HG03103 (cell line): ENCODE data around the gene PDGFD.

Experiments
- ATAC-seq: cut with Tn5 transposase; IDR thresholded peaks from one replicate; pipeline ENCODE4 v1.9.1; 2021; ENCODE audit warnings: low read depth; ENCODE audit not compliant: unreplicated experiment

The PDGFD gene

GRCh38 chr11:103928802-103929161 is 235.2 kb downstream of the PDGFD start:
- ATAC-seq, result no peak

DNA sequence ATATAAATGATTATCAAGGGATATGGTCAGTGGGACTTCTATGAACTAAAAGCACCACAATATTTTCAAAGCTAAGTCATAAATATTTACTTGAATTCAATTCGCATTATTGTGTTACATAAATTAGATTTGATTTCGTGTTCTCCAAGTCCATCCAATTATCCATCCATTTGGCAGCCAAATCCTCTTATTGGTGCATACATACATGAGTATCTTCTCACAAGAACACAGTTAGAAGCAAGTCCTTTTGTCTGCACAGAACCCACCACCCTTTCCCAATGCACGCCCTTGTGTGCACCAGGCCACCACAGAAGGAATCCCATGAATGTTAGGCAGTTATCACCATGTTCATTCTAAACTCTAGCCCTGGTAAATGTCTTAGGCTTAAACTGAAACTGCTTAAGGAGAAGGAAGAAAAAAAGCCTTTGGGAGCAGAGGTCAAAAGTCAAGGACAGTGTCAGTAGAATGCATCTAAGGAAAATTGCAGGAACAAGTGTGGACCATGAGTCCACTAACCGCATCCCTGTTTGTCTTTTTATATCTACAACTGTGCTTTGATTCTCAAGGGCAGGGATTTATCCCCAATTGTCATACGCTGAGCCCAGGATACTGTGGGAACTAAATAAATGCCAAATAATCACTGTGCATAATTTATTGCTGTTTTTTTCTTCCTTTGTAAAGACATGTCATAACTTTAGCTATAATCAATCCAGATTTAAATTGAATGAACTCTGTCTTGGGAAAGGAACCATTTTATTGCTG is 235.7 kb downstream of the PDGFD start:
- ATAC-seq, result no peak

DNA sequence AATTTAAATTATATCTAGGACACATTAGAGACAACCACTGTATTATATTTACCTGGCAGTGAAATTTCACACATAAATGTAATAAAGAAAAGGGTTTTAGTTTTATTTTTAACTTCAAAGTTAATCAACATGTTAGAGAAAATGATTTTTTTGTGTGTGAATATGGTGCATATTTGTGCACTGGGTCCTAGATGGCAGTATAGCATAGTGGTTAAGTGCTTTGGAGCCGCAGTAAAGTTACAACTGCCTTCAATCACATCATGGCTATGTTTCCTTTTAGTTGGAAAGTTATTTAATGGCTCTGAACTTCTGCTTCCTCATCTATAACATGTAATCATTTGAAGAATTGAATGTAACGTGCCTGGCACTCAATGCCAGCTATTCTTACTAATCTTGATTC is 236.4 kb downstream of the PDGFD start:
- ATAC-seq, result no peak

DNA sequence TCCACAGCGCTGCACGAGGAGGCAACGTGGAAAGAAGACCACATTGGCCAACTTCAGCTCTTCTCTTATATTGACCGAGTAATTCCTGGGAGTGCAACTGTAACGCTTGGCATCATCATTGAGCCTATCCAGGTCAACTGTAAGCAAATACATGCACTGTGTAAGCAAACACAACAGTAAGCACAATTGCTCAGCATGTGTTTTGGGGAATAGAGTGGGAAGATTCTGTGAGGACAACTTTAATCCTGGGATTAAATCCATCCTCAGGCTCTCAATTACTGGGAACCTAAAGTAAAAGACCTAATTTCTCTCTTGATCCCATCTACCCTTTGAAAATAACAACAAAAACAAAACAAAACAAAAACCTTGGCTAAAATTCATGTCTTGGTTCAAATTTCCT is 237.0 kb downstream of the PDGFD start:
- ATAC-seq, result no peak

DNA sequence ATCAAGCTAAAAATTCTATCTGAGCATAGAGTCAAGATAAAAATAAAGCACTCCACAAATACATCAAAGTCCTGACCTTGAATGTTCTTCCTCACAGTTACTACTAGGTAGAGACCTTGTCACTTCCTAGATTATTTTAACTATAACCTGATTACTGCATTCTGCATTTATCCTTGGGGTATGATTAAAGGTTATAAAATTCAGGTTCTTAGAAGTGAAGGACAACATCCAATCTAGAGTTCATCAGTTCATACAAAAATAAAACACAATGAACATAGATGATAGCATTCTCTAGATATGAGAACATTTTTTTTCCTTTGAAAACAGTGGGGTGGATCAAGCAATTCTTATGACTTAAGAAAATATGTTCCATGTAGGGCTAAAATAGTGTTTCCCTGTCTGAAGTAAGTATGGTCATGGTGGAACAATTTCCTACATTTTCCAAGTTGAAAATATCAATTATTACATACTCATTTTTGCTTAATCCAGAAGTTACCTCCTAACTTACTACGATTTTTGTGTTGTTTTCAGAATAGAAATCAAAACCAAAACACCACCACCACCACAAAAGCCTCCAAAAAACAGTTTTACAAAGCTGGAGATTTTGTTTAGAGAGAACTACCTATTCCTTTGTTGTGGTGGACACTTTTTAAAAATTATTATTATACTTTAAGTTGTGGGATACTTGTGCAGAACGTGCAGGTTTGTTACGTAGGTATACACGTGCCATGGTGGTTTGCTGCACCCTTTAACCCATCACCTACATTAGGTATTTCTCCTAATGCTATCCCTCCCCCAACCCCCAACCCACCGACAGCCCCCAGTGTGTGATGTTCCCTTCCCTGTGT is 239.6 kb downstream of the PDGFD start:
- ATAC-seq, result no peak

GRCh38 chr11:103923451-103923931 is 240.5 kb downstream of the PDGFD start:
- no peak for ATAC-seq

GRCh38 chr11:103920933-103921332 is 243.0 kb downstream of the PDGFD start:
- ATAC-seq, result no peak

DNA sequence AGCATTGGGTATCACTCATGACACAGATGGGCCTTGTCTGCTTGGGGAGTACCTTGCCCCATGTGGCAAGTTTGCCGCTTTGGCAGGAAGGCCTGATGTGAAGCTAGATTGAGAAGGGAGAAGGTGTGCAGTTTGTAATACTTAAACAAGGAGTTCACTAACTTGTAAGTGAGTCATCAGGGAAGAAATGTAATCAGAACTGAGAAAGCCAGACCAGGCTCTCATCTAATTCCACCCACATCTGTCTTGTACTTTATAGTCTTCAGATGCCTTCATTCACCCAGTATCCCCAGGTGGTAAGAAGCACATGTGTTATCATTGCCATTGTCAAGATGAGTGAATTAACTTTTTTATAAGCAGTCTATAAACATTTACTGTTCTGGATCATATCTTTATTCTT is 243.5 kb downstream of the PDGFD start:
- no peak for ATAC-seq

DNA sequence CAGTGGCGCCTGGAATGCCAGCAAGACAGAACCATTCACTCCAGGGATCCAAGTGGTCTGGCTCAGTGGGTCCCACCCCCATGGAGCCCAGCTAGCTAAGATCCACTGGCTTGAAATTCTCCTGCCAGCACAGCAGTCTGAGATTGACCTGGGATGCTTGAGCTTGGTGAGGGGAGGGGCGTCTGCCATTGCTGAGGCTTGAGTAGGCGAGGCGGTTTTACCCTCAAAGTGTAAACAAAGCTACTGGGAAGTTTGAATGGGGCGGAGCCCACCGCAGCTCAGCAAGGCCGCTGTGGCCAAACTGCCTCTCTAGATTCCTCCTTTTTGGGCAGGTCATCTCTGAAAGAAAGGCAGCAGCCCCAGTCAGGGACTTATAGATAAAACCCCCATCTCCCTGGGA is 253.2 kb downstream of the PDGFD start:
- no peak for ATAC-seq

DNA sequence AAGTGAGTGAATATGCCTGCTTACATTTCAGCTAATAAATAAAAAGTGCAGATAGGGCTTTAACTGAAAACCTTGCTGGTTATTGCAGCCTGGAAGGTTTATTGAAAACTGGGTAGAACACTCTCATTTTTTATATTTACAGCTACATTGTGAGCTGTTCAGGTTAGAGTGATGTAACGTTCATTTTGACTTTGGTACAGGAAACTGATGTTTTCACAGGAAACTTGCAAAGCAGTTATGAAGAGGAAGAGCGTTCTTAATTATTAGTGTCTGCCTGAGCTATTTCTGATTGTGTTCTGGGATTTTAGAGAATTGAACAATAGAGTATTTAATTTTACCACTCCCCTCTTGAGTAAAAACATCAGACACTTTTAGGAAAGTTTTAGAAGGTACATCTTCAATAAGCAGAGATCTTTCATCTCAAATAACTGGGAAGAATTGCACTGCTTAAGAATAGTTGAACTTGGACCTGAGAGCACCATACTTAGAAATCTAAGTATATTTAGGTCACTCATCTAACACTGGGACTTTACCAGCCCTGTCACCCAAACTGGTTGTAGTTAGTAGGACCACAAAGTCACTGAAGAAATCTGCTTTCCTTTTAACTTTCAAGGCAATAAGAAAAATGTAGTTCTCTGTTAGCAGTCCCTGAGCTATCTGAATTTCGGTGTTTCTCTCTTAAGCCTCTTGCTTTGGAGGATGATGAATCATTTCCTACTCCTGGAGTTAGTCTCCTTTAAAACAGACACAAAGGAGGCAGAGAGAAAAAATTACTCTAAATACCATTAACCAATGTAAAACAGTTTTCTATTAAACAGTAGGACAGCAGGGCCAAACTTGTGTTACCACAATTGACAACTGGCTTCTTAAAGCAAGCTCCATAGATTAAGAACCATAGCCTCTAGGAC is 256.1 kb downstream of the PDGFD start:
- ATAC-seq, result no peak

- ATAC-seq, result no peak
These were observed 256.8 kb downstream of the PDGFD start for GRCh38 chr11:103907136-103907535.

DNA sequence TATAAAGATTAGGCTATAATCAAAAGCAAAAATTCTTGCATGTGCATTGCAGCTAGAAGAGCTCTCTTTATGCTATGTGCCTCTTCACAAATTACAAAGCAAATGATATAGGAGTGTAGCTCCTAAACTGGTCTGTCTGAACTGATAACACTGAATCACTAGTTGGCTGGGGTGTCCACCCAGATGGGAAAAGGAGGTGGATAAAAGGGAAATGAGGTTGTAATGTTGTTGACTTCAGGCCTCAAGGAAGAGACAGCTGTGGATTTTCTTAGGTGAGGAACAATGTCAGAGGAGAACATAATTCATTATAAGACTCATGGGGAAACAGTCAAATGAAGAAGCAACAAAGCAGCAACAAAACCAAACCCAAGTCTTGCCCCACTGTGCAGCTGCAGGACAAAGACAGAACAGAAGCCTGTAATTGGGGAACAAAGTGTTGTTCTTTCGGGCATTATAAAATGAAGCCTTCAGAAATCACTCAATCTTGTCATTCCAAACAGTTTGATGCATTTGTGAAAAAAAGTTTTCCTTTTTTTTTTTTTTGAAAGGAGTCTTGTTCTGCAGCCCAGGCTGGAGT is 257.6 kb downstream of the PDGFD start:
- no peak for ATAC-seq

- peak; percentile 81 for ATAC-seq
These were observed 259.7 kb downstream of the PDGFD start for GRCh38 chr11:103904324-103904667.

DNA sequence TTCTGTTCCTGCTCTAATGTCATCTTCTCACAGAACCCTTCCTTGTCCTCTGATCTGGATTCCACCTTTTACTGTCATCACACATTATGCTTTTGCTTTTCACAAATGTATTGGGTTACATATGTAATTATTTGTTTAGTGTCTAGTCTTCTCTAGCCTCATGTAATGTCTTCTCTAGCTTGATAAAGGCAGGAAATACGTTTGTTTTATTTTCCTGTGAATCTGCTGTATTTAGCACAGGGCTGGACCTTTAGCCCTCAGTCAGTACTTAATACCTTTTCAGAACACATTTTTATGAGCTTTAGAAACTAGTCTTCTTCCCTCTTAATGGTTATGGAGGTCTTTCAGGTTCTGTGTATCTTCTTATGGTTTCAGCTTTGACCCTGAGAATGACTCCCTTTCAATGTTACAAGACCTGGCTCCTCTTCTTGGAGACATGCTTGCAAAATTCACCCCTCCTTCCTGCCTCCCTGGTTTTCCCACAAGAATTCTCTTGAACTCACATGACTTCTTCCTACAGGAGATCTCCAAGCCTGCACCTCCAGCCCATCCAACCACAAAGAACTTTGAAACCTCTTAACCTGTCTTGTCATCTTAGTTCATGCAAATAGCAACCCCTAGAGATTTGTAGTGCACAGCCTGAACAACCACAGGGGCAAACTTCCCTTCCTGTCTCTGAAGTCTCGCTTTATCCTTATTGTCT is 260.2 kb downstream of the PDGFD start:
- ATAC-seq, result peak; percentile 79

DNA sequence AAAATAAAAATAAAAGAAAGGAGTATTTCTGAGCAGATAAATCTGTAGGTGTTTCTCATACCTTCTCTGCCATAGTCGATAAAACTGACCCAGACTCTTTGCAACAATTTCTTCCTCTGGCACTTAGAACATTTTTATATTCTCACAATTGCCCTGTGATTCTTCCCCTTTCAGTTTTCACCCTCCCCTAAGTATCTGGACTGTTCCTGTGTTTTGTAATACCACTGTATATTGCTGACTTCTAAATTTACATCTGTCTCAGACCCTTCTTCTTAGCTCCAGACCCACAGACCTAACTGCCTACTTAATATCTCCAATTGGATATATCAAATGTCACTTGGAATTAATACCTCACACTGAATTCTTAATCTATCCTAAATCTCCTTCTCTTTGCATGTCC is 261.0 kb downstream of the PDGFD start:
- ATAC-seq, result no peak

DNA sequence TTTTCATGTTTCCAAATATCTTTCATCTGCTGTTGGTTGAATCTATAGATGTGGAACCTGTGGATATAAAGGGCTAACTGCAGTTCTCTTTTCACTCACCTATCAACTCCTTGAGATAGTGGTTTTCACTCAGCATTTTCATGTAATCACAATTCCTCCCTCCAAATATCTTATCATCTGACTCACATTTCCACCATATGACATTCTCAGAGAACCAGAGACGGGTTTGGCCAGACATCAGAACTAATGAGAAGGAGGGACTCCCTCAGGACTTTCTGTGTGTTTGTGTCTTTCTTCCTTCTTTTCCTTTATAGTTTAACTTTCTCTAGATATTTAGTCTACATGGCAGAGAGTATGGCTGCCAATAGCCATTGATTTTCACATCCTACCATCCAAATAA is 262.3 kb downstream of the PDGFD start:
- ATAC-seq, result no peak

DNA sequence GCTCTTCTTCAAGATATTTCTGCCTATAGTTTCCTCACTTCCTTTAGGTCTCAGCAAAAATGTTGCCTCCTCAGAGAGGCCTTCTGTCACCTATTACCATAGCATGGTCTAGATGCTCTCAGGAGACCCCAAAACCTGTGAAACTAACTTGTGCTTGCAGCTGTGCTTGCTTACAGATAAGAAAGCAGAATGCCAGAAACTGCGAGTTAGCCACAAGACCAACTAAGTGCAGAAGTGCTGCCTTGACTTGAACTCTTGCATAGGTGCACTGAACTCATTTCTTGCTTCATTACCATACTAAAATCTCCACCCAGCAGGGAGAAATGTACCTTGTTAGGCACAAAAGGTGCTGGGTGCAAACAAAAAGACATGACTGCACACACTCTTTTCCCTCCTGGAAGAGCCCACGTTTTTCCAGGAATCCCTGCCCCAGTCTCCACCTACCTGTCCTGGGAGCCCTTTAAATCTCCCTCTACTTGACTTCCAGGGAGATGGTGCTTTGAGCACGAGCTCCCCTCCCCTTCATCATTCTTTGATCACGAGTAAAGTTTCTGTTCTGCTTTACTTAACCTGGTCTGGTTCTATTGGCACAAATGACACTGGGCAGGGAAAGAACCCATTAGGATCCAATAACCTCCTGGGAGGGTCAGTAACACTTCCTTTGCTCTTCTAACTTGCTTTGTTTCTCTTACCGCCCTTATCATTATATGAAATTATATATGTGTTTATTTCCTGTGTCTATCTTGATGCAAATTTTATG is 265.2 kb downstream of the PDGFD start:
- ATAC-seq, result peak; percentile 57

- ATAC-seq, result peak; percentile 52
These were observed 265.9 kb downstream of the PDGFD start for GRCh38 chr11:103898065-103898464.
